ENCODE data around the gene IRGC. TPM values are rescaled to one million over a fixed set of nuclear protein-coding genes. Genes with fewer than 3 reads are reported as not detected.

Gene IRGC, protein sequence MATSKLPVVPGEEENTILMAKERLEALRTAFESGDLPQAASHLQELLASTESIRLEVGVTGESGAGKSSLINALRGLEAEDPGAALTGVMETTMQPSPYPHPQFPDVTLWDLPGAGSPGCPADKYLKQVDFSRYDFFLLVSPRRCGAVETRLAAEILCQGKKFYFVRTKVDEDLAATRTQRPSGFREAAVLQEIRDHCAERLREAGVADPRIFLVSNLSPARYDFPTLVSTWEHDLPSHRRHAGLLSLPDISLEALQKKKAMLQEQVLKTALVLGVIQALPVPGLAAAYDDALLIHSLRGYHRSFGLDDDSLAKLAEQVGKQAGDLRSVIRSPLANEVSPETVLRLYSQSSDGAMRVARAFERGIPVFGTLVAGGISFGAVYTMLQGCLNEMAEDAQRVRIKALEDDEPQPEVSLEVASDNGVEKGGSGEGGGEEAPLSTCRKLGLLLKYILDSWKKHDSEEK
- total RNA-seq = not detected in 2 replicates

DNA sequence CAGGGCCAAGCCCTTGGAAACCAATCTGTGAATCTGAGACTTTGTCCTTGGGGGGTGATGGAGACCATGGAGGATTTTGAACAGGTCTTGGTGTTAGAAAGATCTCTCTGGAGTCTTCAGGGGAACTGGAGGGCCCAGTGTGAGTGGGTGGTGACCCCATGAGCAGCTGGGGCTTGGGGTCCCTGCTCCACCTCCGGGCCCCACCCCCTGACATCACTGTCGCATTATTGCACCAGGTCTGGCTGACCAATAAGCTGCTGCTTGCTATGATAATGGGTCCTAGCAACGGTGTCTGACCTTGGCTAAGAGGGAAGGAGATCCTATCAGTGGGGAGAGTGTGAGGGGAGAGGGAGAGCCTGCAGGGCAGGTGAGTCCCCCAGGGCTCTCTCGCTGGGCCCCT lies at the start of gene IRGC:
IRGC (plus strand) TSS at position 301 of the 400 bp plus-strand sequence. CDS start 2,483 bp downstream, outside the sequence.

DNA sequence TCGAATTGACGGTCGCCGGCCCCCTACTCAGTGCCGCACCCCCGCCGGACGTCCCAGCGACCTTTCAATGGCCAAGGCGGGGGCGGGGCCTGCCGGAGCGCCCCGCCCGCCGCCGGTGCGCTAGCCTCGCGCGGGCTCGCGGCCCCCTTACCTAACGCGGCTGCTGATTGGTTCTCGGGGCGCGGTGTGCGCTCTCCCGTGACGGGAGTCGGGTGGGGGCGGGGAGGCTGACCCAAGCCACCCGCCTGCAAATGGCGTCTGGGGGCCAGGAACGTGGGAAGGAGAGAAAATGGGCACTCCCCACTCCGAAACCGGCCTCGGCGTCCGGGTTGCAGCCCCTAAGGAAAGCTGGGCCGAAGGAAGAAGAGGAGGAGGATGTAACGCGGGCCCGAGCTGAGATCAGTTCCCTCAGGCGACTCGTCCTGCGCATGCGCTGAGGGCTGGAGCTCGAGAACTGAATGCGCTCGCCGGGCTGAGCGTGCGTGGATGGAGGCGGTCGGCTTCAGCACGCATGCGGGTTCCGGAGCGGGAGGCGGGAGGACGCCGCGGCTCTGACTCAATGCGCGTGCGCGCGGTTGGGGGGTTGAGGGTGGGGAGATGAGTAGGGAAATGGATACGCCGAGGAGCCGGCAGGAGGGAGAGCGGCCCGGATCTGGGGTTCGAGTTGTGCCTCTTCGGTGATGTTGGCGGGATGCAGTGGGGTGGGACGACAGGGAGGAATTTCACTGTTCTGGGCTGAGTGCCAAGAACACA lies 38.8 kb downstream of the IRGC start, which contains the start of gene SMG9:
SMG9 (minus strand) TSS at position 460 of the 753 bp plus-strand sequence. CDS start 4,221 bp downstream, outside the sequence.

Other genes with a start within 250 kb of the IRGC start
- gene PHLDB3, start 211.3 kb upstream of the IRGC start, total RNA-seq = 8.8 and 9.1 TPM in 2 replicates
- gene ETHE1, start 188.9 kb upstream of the IRGC start, total RNA-seq = 55.8 and 114 TPM in 2 replicates
- not detected in 2 replicates for gene ZNF575, start 182.9 kb upstream of the IRGC start, total RNA-seq
- 16.2 and 17.2 TPM in 2 replicates for gene XRCC1, start 140.5 kb upstream of the IRGC start, total RNA-seq
- 0.15 and 0.97 TPM in 2 replicates for gene PINLYP, start 140.3 kb upstream of the IRGC start, total RNA-seq
- gene IRGQ, start 119.9 kb upstream of the IRGC start, total RNA-seq = 23.1 and 28.3 TPM in 2 replicates
- 15.3 and 27.2 TPM in 2 replicates for gene ZNF576, start 119.5 kb upstream of the IRGC start, total RNA-seq
- gene SRRM5, start 104.0 kb upstream of the IRGC start, total RNA-seq = not detected in 2 replicates
- 50.7 and 51.7 TPM in 2 replicates for gene ZNF428, start 96.4 kb upstream of the IRGC start, total RNA-seq
- gene CADM4, start 76.2 kb upstream of the IRGC start, total RNA-seq = 3.0 and 3.2 TPM in 2 replicates
- gene PLAUR, start 45.9 kb upstream of the IRGC start, total RNA-seq = 54.9 and 91.9 TPM in 2 replicates
- 3.2 and 6.1 TPM in 2 replicates for gene SMG9, start 38.9 kb downstream of the IRGC start, total RNA-seq
- gene KCNN4, start 64.9 kb downstream of the IRGC start, total RNA-seq = 0.46 and 0.65 TPM in 2 replicates
- 0.32 and 0.46 TPM in 2 replicates for gene LYPD5, start 86.4 kb downstream of the IRGC start, total RNA-seq
- gene ZNF283, start 111.2 kb downstream of the IRGC start, total RNA-seq = 6.8 and 10.6 TPM in 2 replicates
- 0.97 and 2.1 TPM in 2 replicates for gene ZNF404, start 167.9 kb downstream of the IRGC start, total RNA-seq
- gene ZNF45, start 219.2 kb downstream of the IRGC start, total RNA-seq = 12.3 and 14.6 TPM in 2 replicates
- gene ZNF221, start 235.2 kb downstream of the IRGC start, total RNA-seq = 3.2 and 10.6 TPM in 2 replicates